Measurements from ENCODE around the gene MEFV.

- TF ChIP-seq GATA4 (IDR thresholded peaks at IDR 0.05; ENCODE audit: borderline replicate concordance, low read depth), result no peak
- TF ChIP-seq, protein P1, sequence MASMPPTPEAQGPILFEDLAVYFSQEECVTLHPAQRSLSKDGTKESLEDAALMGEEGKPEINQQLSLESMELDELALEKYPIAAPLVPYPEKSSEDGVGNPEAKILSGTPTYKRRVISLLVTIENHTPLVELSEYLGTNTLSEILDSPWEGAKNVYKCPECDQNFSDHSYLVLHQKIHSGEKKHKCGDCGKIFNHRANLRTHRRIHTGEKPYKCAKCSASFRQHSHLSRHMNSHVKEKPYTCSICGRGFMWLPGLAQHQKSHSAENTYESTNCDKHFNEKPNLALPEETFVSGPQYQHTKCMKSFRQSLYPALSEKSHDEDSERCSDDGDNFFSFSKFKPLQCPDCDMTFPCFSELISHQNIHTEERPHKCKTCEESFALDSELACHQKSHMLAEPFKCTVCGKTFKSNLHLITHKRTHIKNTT (CRISPR knock-in tag; IDR thresholded peaks at IDR 0.05), result no peak
- no peak for TF ChIP-seq TAF1 (CRISPR knock-in tag; IDR thresholded peaks at IDR 0.05)
- no peak for TF ChIP-seq EZH2 (conservative IDR thresholded peaks at IDR 0.05; ENCODE audit: low read depth, low read length)
- no peak for TF ChIP-seq POLR2AphosphoS5 (IDR thresholded peaks at IDR 0.05; ENCODE audit: low read depth, low read length)
Measured at GRCh38 chr16:3195975-3196374, 60.5 kb downstream of the MEFV start.
